HL-60 (cell line): Measurements from ENCODE around the gene PLA2G12A.

Experiments
- CTCF ChIP-seq: IDR thresholded peaks from one replicate; pipeline ENCODE4 v1.5.1; 2011; ENCODE audit warnings: low read length, control low read depth, inconsistent platforms; ENCODE audit not compliant: insufficient read depth
- GABPA ChIP-seq: IDR thresholded peaks from 2 replicates; pipeline ENCODE4 v1.6.1; 2012; ENCODE audit warnings: low read depth
- POLR2AphosphoS5 ChIP-seq: IDR thresholded peaks from 2 replicates; pipeline ENCODE4 v1.6.1; 2012; ENCODE audit warnings: low read depth
- REST ChIP-seq: IDR thresholded peaks from 2 replicates; pipeline ENCODE4 v1.6.1; 2012; ENCODE audit warnings: low read depth; ENCODE audit not compliant: insufficient replicate concordance
- SPI1 ChIP-seq: IDR thresholded peaks from 2 replicates; pipeline ENCODE4 v1.6.1; 2012; ENCODE audit warnings: low read depth, mild to moderate bottlenecking, borderline replicate concordance

- no peak for TF ChIP-seq CTCF
- TF ChIP-seq REST: no peak
- no peak for TF ChIP-seq POLR2AphosphoS5
- no peak for TF ChIP-seq GABPA
- no peak for TF ChIP-seq SPI1
Observed at GRCh38 chr4:109682875-109683274, 47.0 kb downstream of the PLA2G12A start.
